Breast epithelium (tissue), 3 donors: Measurements from ENCODE around the gene PIGR.

ENCODE experiments used
- CTCF ChIP-seq, 3 donors: fragments of 450-650 bp; IDR thresholded peaks; one replicate each; pipeline ENCODE4 v1.5.1; 2016 to 2017; ENCODE audit warnings: antibody characterized with exemption in 3 of 3, mild to moderate bottlenecking in 3 of 3, moderate library complexity in 3 of 3
- POLR2A ChIP-seq: fragments of 450-650 bp; IDR thresholded peaks from one replicate; pipeline ENCODE4 v1.6.1; 2016; ENCODE audit warnings: antibody characterized with exemption, mild to moderate bottlenecking, moderate library complexity

GRCh38 chr1:206903687-206904086 lies 42.6 kb downstream of the PIGR start:
- TF ChIP-seq CTCF (IDR thresholded peaks at IDR 0.05) (no peak), POLR2A (no peak)
